GM21528 (cell line): Measurements from ENCODE around the gene TOMT.
A peak's percentile ranks its signal among the peaks of the same experiment; 100 is the strongest.

ENCODE experiments used
- ATAC-seq: cut with Tn5 transposase; IDR thresholded peaks from one replicate; pipeline ENCODE4 v1.9.1; 2021; ENCODE audit warnings: mild to moderate bottlenecking, moderate library complexity; ENCODE audit not compliant: unreplicated experiment, low FRiP score

Gene TOMT

DNA sequence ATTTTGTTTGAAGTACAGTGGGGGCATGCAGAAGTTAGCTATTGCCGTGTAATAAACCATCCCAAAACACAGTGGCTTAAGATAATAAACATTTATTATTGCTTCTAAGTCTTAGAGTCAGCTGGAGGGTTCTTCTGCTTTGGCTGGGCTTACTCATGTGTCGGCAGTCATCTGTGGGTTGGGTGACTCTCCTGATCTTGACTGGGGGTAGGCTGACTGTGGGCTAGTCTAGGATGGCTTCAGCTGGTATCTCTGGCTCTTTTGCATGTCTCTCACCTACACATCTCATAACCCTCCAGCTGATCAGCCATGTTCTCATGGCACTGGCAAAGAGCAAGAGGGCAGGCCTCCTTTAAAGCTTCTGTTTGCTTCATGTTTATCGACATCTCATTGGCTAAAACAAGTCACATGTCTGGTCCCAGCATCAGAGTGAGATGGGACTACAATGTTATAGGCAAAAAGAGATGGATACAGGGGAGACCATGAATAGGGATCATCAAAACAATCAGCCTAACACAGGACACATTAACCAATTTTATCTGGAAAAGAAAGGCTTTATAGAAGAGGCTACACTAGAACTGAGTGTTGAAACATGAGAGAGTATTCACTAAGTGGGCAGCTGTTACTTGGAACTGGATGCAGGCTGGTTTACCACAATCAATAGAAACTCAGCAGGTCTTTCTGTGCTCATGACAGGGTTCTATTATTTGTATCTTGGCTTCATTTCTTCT lies 19.9 kb upstream of the TOMT start:
- no peak for ATAC-seq

DNA sequence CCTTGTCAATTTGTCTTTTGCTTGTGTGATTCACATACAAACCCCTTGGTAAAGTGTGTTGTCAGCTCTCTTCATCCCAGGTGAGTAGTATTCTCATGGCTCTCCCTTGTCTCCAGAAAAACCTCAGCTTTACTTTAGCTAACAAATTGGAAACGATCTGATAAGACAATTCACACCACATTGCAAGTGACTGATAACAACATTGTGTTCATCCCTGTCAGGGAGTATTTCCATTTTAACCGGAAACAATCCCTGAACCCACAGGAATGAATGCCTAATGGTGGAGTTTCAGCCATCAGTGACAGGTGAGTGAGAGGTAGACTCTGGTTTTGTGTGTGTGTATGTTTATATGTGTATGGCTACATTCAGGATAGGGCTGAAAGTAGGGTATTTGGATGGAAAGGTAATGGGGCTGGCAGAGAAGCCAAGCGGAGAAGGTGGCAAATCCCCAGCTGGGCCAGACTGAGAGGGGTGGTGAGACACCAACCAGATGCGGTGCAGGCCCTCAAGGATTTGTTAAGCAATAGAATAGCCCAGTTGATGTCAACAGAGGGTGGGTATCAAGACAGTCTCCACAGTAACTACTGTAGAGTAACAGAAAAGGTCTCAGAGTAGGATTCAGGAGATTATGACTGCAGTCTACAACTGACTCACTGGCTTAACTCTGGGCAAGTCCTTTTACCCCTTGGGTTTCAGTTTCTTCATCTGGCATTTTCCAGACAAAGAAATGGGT lies 17.5 kb upstream of the TOMT start:
- no peak for ATAC-seq

DNA sequence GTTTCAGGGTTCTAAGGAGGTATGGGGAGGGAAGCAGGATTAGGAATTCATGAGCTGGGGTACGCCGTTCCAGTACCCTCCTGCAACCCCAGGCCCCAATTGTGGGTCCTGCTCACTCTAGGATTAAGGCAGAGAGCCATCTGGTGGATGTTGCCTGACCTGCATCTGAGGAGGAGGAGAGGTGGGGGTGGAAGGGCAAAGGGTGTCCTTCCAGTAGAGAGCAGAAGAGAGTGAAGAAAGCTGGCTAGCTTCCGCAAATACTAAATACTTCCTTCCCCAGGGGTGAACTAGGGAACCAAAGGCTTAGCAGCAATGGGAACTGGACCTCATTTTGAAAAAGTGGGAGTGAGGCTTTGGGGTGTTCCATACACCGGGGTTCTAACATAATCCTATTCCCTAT lies 14.4 kb upstream of the TOMT start:
- ATAC-seq: no peak

DNA sequence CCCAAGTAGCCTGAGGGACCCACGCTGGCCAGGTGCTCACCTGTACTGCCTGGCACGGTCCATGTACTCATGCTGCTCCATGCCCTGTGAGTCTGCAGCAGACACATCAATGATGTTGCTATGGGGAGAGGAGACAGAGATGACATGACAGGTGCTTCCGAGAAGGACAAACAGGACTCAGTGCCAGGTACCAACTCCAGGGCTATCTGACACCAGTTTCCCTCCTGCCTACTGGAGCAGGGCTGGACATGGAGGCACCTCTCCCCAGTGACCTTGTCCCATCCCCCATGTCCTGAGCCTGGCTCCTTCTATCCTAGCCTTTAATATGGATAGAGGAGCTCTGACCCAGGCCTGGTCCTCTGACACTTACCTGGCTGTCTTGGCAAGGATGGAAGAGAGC lies 7.0 kb upstream of the TOMT start:
- ATAC-seq: no peak

DNA sequence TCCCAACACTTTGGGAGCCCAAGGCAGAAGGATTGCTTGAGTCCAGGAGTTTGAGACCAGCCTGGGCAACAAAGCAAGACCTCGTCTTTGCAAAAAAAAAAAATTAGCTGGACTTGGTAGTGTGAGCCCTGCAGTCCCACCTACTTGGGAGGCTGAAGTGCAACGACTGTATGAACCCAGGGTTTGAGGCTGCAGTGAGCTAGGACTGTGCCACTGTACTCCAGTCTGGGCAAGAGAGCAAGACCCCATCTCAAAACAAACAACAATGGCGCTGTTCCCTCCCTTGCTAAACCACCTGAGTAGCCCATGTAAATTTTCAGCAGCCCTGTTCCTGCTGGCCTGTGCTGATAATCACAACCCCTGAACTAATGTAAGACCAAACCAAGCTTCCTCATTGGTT lies 5.7 kb upstream of the TOMT start:
- no peak for ATAC-seq

DNA sequence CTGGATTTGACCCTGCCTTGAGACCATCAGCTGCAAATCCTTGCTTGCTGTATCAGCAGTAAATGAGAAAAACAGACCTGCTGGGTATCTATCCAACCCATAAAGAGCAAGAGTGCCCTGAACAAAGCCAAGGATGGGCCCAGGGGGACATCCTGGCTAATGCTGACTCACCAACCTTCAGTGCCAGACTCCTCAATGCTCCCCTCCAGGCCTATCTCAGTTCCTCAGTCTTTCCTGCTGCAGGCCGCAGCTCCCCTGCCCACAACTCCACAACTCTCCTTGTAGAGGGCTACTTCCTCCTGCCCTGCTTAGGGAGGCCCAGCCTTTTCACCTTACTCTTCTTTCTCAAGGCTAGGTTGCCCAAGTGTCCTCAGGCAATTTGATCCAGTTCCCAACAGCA lies 5.3 kb upstream of the TOMT start:
- ATAC-seq: no peak

DNA sequence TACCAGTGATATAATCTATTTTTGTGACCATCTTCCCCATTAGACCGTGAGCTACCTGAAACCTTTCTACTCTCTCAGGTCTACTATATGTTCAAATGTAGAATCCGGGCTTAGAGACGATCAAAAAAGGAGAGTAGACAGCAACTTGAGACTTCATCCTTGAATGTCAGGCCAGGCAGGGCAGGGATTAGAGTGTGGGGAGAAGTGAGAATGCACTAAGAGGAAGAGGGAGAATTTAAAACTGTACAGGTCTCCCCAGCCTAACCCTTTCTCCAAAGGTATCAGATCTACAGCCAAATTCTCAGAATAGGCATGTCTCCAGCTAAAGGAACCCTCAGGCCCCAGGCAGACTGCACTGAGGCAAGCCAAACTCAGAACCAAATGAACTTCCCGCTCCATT lies 3.6 kb upstream of the TOMT start:
- no peak for ATAC-seq

DNA sequence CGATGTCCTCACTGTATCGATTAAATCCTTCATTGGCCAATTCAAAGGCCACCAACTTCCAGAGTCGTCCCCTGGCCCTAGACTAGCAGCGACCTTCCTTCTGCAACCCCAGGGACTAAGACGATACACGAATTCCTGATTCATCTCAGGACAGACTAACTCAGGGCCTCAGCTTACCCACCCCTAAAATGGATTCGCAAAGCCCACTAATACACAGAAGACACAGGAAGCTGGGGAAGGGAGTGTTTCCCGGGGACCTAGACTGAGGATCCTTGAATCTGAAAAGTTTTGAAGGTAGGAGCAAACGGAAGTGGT lies 3.1 kb upstream of the TOMT start:
- no peak for ATAC-seq

DNA sequence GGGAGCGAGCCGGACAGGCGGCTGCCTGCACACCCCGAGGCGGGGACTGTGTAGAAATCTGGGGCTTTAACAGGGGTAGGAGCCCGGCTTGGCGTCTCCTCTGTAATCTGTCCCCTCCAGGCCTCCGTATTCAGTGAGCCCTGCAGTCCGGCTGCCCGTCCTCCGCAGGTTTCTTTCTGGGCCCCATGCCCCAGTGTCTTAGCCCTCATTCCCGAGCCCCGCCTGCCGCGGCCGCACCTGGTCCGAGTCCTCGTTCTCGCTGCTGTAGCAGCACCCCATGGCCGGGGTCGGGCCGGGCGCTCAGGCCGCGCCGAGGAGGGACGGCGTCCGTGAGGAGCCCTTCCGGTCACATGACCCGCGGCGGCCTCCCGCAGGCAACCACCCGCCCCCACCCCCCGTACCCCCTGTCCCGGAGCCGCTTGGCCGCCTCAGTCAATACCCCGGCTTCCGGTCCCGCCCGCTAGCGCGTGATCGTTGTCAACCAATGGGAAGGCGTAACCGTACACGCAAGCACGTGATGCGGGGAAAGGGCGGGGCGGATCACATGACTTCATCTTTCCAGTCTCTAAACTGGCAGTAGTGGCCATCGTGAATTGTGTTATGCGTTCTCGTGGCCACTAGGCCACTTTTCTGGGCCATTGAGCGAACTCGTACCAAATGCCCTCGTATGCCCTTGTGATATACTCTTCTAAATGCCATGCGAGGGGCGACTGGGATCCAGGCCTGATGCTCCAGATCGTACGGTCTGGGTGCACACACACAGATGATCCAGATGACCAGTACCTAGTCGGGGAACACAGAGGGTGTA lies 2.6 kb upstream of the TOMT start, which contains the start of gene LAMTOR1:
TSS of gene LAMTOR1 (minus strand) at position 352 of the 808 bp plus-strand sequence. CDS start at position 279, 73 bp downstream.
- ATAC-seq: peak; percentile 78

DNA sequence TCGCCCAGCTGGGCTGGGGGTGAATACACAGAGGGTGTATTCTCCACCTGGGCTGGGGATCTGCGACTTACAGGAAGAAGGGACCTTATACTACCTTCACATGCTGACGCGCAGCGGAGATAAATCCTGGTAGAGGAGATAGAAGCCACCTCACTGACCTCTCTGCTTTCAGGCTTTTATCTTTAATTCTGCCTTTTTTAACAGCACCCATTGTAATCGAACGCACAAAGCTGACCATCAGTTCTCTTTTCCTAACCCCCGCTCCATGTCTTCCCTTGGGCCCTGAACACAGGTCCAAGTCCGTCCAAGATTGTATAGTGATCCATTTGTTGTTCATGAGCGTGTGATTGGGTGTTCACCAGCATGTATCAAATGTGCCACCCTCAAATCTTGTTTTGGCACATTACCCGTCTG lies 2.0 kb upstream of the TOMT start:
- ATAC-seq: no peak

DNA sequence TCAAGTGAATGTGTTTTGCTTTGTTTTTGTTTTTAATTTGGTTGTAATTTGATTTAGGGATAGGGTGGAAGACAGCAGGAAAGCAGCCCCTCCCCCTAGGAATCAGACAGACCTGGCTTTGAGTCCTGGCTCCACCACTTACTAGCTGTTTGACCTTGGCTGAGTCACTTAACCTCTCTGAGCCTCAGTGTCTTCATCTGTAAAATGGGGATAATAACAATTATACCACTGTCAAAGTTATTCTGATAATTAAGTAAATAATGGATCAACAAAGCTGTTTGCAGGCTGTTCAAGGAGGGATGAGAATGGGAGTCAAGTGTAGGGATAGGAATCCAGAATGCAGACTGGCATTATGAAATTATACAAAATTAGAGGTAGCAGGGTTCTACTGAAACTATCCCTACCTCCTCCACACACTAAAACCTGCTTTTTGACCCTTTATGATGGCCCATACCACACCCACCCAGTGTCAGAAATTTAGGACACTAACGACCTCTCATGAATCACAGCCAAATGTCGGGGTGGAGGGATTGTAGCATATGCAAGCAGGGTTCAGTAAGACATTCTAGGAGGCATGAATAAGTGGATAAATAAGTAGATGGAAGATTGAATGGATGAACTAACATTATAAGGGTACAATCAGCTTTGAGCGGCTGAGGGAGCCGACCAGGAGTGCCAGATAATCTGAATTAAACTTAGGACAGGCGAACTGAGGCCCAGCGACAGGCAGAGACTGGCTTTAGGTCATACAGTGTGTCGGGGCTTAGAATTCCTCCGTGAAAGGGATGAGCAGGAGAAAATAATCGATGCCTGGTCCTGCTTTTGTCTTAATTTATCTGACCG lies 5.8 kb downstream of the TOMT start:
- peak; percentile 3 for ATAC-seq

DNA sequence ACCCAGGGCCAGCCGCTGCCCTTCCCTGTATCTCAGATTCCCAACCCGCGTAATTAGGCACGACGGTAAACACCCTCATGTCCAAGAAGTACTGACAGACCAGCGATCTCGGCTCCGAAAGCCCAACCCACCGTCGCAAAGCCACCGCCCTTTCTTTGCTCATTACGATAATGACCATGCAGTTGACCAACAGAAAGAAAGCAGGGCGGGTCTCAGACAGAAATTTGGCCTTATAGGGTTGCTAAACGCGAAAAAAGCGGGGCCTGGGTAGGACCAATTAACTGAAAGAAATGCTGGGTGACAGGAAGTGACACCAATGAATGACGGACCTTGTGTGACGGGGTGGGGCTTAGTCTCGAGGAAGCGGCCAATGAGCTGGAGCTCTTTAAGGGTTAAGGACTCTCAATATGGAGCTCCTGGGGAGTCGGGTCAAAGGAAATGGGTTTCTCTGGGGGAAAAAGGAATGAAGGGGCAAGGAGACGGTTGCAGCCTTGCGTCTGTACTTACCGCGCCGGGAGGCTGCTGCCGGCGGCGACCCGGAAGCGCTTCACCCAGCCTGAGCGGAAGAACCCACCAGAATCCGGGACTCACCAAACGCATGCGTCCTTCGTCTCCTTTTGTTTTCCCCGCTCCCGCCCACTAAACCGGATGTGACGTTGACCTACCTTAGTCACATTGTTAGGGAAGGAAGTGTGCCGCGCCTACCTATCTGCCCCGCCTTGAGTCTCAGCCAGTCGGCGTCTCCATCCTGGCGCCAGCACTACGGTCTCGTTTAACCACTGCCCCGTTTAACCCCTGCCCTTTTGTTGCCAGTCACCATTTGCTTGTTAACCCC lies 6.6 kb downstream of the TOMT start, which contains the start of gene ANAPC15:
TSS of gene ANAPC15 (minus strand) at position 553 of the 835 bp plus-strand sequence. CDS start 1,419 bp downstream, outside the sequence.
- ATAC-seq: peak; percentile 85

DNA sequence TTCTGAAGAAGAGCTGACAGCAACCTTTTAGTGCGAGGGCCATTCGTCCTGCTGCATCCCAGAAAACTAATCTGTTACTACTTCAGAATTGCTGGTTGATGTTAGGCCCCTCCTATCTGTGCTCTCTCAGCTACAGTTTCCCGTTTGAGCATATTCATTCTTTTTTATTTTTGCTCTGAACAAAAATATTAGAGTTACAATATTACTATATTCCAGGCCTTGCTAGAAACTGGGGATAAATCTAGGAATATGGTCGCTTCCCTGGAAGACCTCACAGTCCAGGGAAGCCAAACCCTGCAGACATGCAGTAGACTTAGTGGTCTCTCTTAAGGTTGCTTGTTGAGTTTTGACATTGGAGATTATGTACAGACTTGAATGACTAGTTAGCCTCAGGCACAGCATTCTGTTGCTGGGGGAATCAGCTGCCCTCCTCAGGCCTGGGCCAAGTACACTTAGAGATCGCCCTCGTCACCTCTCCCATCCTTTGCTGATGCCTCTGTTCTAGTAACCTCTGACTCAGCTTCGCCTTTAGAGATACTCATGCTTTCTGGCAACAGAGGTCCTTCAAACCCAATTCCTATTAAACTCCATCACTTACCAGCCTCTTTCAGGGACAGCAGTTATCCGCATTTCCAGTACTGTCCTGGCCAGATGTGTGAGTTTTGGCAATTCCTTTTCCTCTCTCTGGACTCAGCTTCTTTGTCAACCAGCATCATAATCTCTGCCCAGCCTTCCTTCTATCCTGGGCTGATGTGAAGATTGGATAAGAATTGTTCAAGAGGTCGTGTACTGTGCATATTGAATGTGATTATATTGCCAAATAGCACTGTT lies 7.5 kb downstream of the TOMT start:
- ATAC-seq: no peak

DNA sequence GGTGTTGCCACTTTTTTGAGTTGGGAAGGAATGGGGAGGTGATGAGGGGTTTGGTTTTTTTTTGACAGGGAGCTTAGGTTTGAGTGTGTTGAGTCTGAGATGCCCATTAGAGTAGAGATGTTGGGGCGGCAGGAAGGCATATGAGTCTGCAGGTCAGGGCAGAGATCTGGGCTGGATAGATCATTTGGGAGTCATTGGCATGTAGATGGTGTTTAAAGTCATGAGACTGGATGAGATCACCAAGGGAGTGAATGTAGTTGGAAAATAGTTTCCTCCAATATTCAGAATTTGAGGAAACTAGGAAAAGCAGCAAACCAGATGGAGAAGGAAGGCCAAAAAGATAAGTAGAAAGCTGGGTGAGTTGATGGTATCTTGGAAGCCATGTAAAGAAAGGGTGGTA lies 8.8 kb downstream of the TOMT start:
- ATAC-seq: no peak

DNA sequence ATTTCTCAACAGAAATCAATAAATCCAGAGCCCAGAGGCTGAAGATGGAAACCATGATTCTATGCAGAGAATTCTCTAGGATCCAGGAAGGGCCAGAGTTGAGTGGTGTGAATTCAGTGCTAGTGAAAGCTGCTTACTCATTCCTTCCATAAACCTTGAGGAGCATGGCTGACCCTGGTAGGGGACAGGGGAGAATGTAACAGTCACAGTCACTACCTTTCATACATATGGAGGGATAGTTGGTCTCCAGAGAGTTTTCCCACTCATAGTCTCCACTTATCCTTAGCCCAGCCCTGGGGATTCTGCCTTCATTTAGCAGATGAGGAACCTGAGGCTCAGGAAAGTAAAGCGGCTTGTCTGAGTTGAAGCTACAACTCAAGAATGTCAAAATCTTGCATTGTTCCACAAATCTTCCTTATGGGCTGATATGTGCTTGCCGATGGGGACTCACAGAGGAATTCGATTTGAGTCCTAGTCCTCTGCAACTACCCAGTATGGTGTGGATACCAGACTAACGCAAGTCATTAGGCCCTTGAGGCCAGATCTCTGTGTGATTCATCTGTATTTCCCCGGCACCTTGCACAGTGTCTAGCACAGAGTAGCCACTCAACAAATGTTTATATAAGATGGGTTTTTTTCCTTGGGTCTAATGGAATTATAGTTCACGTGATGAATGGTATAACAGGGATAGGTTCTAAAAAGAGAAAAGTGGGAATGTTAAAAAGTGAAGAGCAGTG lies 10.5 kb downstream of the TOMT start:
- no peak for ATAC-seq

DNA sequence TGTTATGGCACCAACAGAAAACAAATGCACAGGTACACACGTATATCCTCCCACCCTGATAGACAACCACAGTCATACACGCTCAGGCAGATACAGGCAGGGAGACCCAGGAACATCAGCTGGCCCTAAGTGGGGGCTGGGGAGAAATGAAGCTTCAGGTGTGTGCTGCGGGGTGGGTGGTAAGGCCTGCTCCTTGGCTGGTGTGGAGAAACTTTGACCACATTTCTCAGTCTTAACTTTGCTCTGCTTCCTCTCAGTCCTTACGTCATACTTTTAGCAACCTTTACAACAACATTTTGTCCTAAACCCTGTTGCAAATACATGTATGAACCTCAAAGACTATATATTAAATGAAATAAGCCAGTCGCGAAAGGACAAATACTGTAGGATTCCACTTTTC lies 13.5 kb downstream of the TOMT start:
- ATAC-seq: no peak

DNA sequence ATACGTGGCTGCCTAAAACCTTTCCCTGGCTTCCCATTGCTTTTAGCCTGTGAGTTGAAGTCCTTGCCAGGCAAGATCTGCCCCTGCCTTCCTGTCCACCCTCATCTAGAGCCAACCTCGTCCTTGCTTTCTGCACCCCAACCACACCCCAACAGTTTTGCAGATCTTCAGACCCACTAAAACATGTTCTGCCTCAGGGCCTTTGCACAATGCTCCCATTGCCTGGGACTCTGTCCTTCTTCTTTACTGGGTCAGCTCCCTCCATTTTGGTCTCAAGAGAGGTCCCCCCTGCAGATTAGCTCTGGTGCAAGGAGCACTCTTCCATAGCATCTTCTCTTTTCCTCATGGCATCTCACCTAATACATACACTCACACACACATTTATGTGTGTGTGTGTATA lies 15.2 kb downstream of the TOMT start:
- ATAC-seq: no peak

DNA sequence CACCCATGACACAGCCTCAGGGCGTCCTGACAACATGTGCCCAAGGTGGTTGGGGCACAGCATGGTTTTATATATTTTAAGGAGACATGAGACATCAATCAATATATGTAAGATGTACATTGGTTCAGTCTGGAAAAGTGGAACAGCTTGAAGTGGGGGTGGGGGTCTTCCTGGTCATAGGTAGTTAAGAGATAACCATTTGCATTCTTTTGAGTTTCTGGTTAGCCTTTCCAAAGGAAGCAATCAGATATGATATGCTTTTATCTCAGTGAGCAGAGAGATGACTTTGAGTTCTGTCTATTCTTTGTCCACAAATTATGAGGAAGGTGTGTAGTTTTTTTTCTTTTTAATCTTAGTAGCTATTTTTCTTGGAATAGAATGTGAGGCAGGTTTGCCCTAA lies 16.9 kb downstream of the TOMT start:
- ATAC-seq: no peak
